ENCODE measurements around the gene SNAPC5. TPM values are rescaled to one million over a fixed set of nuclear protein-coding genes. Genes with fewer than 3 reads are reported as not detected.
"Not testable (repeated sequence)": the region's sequence is repeated elsewhere in the genome, so short reads cannot be mapped to it uniquely, and the experiment has no call there.

Gene SNAPC5
- total RNA-seq, 1 experiment from 2014 or later = 24.6 TPM

- POLR2A ChIA-PET = interaction anchor here (0.6 to 5.3 kb wide), 4 partner anchors 41 to 93 kb away, joined by 3 to 34 read pairs (median 7); partner anchors contain the start of genes MAP2K1, RPL4 and ZWILCH
- BruUV-seq (replicated peaks) = no TSS peak
- CTCF ChIA-PET = interaction anchor here (1.7 kb wide), 1 partner anchor 35 kb away, joined by 7 read pairs; the partner anchor contains the start of gene SNAPC5
- no peaks in the 10 kb centered on the region for H3K27me3 Mint-ChIP-seq (ENCODE audit: insufficient read depth, unreplicated experiment)
- peaks cover 35% of the 10 kb centered on the region for H3K36me3 Mint-ChIP-seq (ENCODE audit: insufficient read depth, unreplicated experiment)
- H3K4me1 Mint-ChIP-seq (ENCODE audit: insufficient read depth, unreplicated experiment) = peaks cover 25% of the 10 kb centered on the region
- intact Hi-C loops (cut with micrococcal nuclease) = no loop called here
- no peak overlapping the region for H3K4me3 Mint-ChIP-seq (ENCODE audit: unreplicated experiment)
- H3K9me3 Mint-ChIP-seq (ENCODE audit: unreplicated experiment) = no peaks in the 10 kb centered on the region
- no peak for TF ChIP-seq CTCF (IDR thresholded peaks at IDR 0.05; ENCODE audit: unreplicated experiment)
- H3K27ac Mint-ChIP-seq (ENCODE audit: low read depth, unreplicated experiment) = no peak overlapping the region
- no peak for DNase-seq (ENCODE audit: unreplicated experiment)
These were observed 34.9 kb downstream of the SNAPC5 start for GRCh38 chr15:66462627-66463026.

GRCh38 chr15:66461917-66462316 lies 35.6 kb downstream of the SNAPC5 start:
- no peak for TF ChIP-seq CTCF (IDR thresholded peaks at IDR 0.05; ENCODE audit: unreplicated experiment)
- no TSS peak for BruUV-seq (replicated peaks)
- Mint-ChIP-seq H3K4me3 (ENCODE audit: unreplicated experiment) (no peak overlapping the region), H3K9me3 (ENCODE audit: unreplicated experiment) (no peaks in the 10 kb centered on the region), H3K4me1 (ENCODE audit: insufficient read depth, unreplicated experiment) (peaks cover 25% of the 10 kb centered on the region), H3K36me3 (ENCODE audit: insufficient read depth, unreplicated experiment) (peaks cover 35% of the 10 kb centered on the region), H3K27ac (ENCODE audit: low read depth, unreplicated experiment) (peak overlapping the region; percentile 84), H3K27me3 (ENCODE audit: insufficient read depth, unreplicated experiment) (no peaks in the 10 kb centered on the region)
- POLR2A ChIA-PET = interaction anchor here (0.6 to 5.3 kb wide), 6 partner anchors 9 to 93 kb away, joined by 3 to 34 read pairs (median 4); partner anchors contain the start of genes MAP2K1, RPL4 and ZWILCH
- intact Hi-C loops (cut with micrococcal nuclease) = no loop called here
- peak; percentile 81 for DNase-seq (ENCODE audit: unreplicated experiment)
- CTCF ChIA-PET = interaction anchor here (1.7 kb wide), 1 partner anchor 36 kb away, joined by 7 read pairs; the partner anchor contains the start of gene SNAPC5

GRCh38 chr15:66461294-66461693 lies 36.3 kb downstream of the SNAPC5 start:
- Mint-ChIP-seq H3K36me3 (ENCODE audit: insufficient read depth, unreplicated experiment) (peaks cover 39% of the 10 kb centered on the region), H3K27ac (ENCODE audit: low read depth, unreplicated experiment) (peak overlapping the region; percentile 84), H3K4me1 (ENCODE audit: insufficient read depth, unreplicated experiment) (peaks cover 25% of the 10 kb centered on the region)
- DNase-seq (ENCODE audit: unreplicated experiment) = peak; percentile 33
- BruUV-seq (replicated peaks); H3K4me3 Mint-ChIP-seq (ENCODE audit: unreplicated experiment); H3K27me3 Mint-ChIP-seq (ENCODE audit: insufficient read depth, unreplicated experiment); intact Hi-C loops (cut with micrococcal nuclease); H3K9me3 Mint-ChIP-seq (ENCODE audit: unreplicated experiment): not testable (repeated sequence)
- POLR2A ChIA-PET = interaction anchor here (0.8 to 5.3 kb wide), 7 partner anchors 9 to 74 kb away, joined by 3 to 34 read pairs (median 4); partner anchors contain the start of genes MAP2K1, RPL4, SNAPC5 and ZWILCH
- CTCF ChIA-PET = interaction anchor here (0.6 to 1.7 kb wide), 2 partner anchors 37 to 69 kb away, joined by 3 to 7 read pairs; partner anchors contain the start of gene SNAPC5

GRCh38 chr15:66459818-66460615 lies 37.5 kb downstream of the SNAPC5 start:
- peak overlapping the region; percentile 16 for H3K4me3 Mint-ChIP-seq (ENCODE audit: unreplicated experiment)
- H3K4me1 Mint-ChIP-seq (ENCODE audit: insufficient read depth, unreplicated experiment) = peaks cover 25% of the 10 kb centered on the region
- BruUV-seq (replicated peaks) = no TSS peak
- no peaks in the 10 kb centered on the region for H3K9me3 Mint-ChIP-seq (ENCODE audit: unreplicated experiment)
- DNase-seq (ENCODE audit: unreplicated experiment) = peak; percentile 52
- H3K27me3 Mint-ChIP-seq (ENCODE audit: insufficient read depth, unreplicated experiment) = no peaks in the 10 kb centered on the region
- peak overlapping the region; percentile 83 for H3K27ac Mint-ChIP-seq (ENCODE audit: low read depth, unreplicated experiment)
- TF ChIP-seq CTCF (IDR thresholded peaks at IDR 0.05; ENCODE audit: unreplicated experiment) = no peak
- POLR2A ChIA-PET = interaction anchor here (0.7 to 5.3 kb wide), 13 partner anchors 12 to 166 kb away, joined by 3 to 34 read pairs (median 4); partner anchors contain the start of genes MAP2K1, SNAPC5 and ZWILCH
- peaks cover 40% of the 10 kb centered on the region for H3K36me3 Mint-ChIP-seq (ENCODE audit: insufficient read depth, unreplicated experiment)
- intact Hi-C loops (cut with micrococcal nuclease) = no loop called here
- CTCF ChIA-PET = interaction anchor here (0.5 to 2.2 kb wide), 7 partner anchors 15 to 993 kb away, joined by 3 to 10 read pairs (median 3); partner anchors contain the start of gene SNAPC5

Data from MCF 10A (cell line).